ENCODE measurements around the gene NIPSNAP2.
"Not testable (repeated sequence)": the region's sequence is repeated elsewhere in the genome, so short reads cannot be mapped to it uniquely, and the experiment has no call there.

Gene NIPSNAP2

DNA sequence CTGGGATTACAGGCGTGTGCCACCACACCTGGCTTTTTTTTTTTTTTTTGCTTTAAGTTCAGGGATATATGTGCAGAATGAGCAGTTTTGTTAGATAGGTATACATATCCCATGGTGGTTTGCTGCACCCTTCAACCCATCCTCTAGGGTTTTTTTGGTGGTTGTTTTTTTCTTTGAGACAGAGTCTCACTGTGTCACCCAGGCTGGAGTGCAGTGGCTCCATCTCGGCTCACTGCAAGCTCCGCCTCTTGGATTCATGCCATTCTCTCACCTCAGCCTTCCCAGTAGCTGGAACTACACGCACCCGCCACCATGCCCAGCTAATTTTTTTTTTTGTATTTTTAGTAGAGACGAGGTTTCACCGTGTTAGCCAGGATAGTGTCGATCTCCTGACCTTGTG lies 84.4 kb downstream of the NIPSNAP2 start:
- not testable (repeated sequence) for DNase-seq
